Uterus (tissue), 4 donors: ENCODE data around the gene LRP11. TPM values are rescaled to one million over a fixed set of nuclear protein-coding genes. Genes with fewer than 3 reads are reported as not detected.

Source experiments
- DNase-seq, 2 donors: peaks; one replicate each; pipeline ENCODE4 v3.0.0-alpha.2; 2019 to 2020
- H3K27ac ChIP-seq, 2 donors: fragments of 200-600 bp; sonication (generic); 1 replicate in 1 of 2; 2 replicates in 1 of 2; pipeline ENCODE4 v1.5.1; 2016 to 2018
- H3K27me3 ChIP-seq, 2 donors: fragments of 200-600 bp; sonication (generic); one replicate each; pipeline ENCODE4 v1.5.1; 2018 to 2019; ENCODE audit warnings: control low read depth in 1 of 2
- H3K36me3 ChIP-seq, 2 donors: fragments of 200-600 bp; sonication (generic); one replicate each; pipeline ENCODE4 v1.5.1; 2019; ENCODE audit warnings: control low read depth in 1 of 2
- H3K4me1 ChIP-seq, 2 donors: fragments of 200-600 bp; sonication (generic); one replicate each; pipeline ENCODE4 v1.5.1; 2018 to 2019; ENCODE audit warnings: control low read depth in 1 of 2
- H3K4me3 ChIP-seq, 2 donors: fragments of 200-600 bp; sonication (generic); 1 replicate in 1 of 2; 2 replicates in 1 of 2; pipeline ENCODE4 v1.5.1; 2018 to 2019; ENCODE audit warnings: mild to moderate bottlenecking in 1 of 2
- H3K9me3 ChIP-seq, 2 donors: fragments of 200-600 bp; sonication (generic); one replicate each; pipeline ENCODE4 v1.5.1; 2019; ENCODE audit warnings: control low read depth in 1 of 2
- POLR2A ChIP-seq, 2 donors: fragments of 450-650 bp; IDR thresholded peaks; one replicate each; pipeline ENCODE4 v1.6.1; 2016; ENCODE audit warnings: antibody characterized with exemption in 2 of 2, mild to moderate bottlenecking in 1 of 2, moderate library complexity in 1 of 2
- intact Hi-C: fragments of 100-400 bp; cut with DNase I; formaldehyde crosslinking; loops from one replicate; pipeline ENCODE4 v1.15.1; 2023; ENCODE audit warnings: low total_unique reads
- total RNA-seq, 4 donors: library from RNA; depleted of rRNA in 3 of 4; stranded (reverse); fragments of >200 nt in 3 of 4; gene quantifications; one replicate each; pipeline versions ENCODE4 v1.1.0 to v1.2.4, GENCODE V29; 2014 to 2023
- TF ChIP-seq, protein P1 (sequence below), 4 experiments: fragments of 200-600 bp in 2 of 4; fragments of 450-650 bp in 2 of 4; sonication (generic) in 2 of 4; IDR thresholded peaks; one replicate each; pipeline ENCODE4 v1.5.1; 2016 to 2019; ENCODE audit warnings: antibody characterized with exemption in 4 of 4, mild to moderate bottlenecking in 2 of 4, moderate library complexity in 1 of 4
- donor health status: DM: yes; HTN: yes; CAD: no.

The LRP11 gene
- total RNA-seq, 4 donors from 2014 or later: 22.0 to 61.7 (median 29.8) TPM

DNA sequence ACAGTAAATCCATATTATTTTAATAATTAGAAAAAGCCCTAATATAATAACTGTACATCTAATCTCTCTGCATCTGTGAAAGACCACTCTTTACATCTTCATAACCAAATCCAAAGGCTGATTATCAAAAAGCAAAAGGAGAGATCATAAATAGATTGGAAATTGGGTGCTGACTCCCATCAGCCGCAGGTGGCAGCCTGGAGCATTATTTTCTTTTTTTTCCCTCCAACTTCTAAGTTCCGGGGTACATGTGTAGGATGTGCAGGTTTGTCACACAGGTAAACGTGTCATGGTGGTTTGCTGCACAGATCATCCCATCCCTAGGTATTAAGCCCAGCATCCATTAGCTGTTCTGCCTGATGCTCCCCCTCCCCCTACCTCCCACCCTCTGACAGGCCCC lies 30.5 kb downstream of the LRP11 start:
- TF ChIP-seq, protein P1, sequence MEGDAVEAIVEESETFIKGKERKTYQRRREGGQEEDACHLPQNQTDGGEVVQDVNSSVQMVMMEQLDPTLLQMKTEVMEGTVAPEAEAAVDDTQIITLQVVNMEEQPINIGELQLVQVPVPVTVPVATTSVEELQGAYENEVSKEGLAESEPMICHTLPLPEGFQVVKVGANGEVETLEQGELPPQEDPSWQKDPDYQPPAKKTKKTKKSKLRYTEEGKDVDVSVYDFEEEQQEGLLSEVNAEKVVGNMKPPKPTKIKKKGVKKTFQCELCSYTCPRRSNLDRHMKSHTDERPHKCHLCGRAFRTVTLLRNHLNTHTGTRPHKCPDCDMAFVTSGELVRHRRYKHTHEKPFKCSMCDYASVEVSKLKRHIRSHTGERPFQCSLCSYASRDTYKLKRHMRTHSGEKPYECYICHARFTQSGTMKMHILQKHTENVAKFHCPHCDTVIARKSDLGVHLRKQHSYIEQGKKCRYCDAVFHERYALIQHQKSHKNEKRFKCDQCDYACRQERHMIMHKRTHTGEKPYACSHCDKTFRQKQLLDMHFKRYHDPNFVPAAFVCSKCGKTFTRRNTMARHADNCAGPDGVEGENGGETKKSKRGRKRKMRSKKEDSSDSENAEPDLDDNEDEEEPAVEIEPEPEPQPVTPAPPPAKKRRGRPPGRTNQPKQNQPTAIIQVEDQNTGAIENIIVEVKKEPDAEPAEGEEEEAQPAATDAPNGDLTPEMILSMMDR (IDR thresholded peaks at IDR 0.05): no peak
- TF ChIP-seq POLR2A (IDR thresholded peaks at IDR 0.05): no peak
- DNase-seq: no peak
- Histone ChIP-seq H3K9me3 (no peaks in the 10 kb centered on the region), H3K27me3 (no peaks in the 10 kb centered on the region), H3K4me3 (no peak overlapping the region), H3K36me3 (no peaks in the 10 kb centered on the region), H3K27ac (no peak overlapping the region), H3K4me1 (no peaks in the 10 kb centered on the region)
- intact Hi-C loops: no loop called here

DNA sequence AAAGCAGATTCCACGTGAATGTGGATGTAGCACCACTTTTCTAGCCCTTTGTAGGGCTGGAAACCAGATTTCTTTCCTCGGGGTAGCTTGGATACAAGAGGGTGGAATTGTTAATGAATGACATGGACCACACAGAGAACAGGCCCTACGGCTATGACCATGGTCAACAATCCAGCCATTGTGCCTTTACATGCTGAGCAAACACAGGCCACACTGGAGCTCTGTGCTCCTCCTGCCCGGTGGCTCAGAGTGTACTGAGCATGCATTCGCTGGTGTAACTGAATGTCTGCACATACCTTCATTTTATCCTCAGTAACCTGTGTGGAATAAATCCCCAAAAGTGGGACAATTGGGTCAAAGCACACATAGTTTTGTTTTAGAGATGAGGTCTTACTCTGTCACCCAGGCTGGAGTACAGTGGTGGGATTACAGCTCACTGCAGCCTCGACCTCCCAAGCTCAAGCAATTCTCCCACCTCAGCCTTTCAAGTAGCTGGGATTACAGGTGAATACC lies 32.8 kb downstream of the LRP11 start:
- no peak for DNase-seq
- H3K4me3 ChIP-seq: no peak overlapping the region
- no peak for TF ChIP-seq POLR2A (IDR thresholded peaks at IDR 0.05)
- TF ChIP-seq, protein P1 (IDR thresholded peaks at IDR 0.05): no peak
- H3K27ac ChIP-seq: no peak overlapping the region
- intact Hi-C loops: no loop called here
- no peaks in the 10 kb centered on the region for H3K4me1 ChIP-seq
- no peaks in the 10 kb centered on the region for H3K36me3 ChIP-seq
- H3K9me3 ChIP-seq: no peaks in the 10 kb centered on the region
- H3K27me3 ChIP-seq: no peaks in the 10 kb centered on the region

DNA sequence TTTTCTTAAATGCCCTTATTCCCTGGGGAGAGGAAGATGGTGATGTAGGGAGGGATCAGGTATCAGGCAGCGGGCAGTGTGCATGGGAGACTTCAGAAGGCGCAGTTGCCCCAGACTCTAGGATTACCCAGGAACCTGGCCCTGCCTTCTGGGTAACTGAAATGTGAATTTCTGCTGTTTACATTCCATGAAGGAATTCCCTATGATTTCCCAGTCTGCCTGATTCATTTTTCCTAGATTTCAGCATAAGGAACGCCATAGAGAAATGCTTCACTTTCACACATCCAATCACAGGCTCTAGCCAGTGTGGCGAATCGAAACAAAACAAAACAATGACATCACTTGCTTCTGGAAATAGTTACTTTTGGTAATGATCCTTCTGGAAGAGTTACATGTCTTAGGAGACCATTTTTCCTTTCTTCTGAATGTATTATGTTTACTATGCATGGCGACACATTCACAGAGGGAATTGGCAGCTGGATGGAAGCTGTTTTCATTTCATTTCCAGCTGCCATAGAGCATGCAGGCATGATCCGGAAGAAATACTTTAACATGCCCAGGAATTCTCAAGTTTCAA lies 33.3 kb downstream of the LRP11 start:
- no peak overlapping the region for H3K27ac ChIP-seq
- no peaks in the 10 kb centered on the region for H3K36me3 ChIP-seq
- TF ChIP-seq, protein P1 (IDR thresholded peaks at IDR 0.05): no peak
- TF ChIP-seq POLR2A (IDR thresholded peaks at IDR 0.05): no peak
- H3K4me3 ChIP-seq: no peak overlapping the region
- intact Hi-C loops: no loop called here
- no peak for DNase-seq
- H3K27me3 ChIP-seq: no peaks in the 10 kb centered on the region
- H3K4me1 ChIP-seq: no peaks in the 10 kb centered on the region
- no peaks in the 10 kb centered on the region for H3K9me3 ChIP-seq

DNA sequence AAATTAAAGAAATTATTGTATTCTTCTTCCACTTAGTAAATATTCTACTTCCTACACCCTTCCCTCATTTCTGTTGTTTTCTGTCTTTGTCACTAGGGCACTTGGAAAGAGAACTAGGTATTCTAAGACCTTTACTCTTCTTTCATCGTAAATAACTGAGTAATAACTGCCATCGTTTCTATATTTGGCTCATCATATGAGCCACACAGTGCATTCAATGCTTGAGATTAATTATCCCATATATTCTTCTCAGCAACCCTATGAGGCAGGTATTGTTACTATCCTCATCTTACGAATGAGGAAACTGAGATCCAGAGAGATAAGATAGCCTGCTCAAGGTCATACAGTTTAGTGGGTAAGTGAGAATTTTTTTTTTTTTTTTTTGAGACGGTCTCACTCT lies 38.9 kb downstream of the LRP11 start:
- intact Hi-C loops: no loop called here
- no peak for DNase-seq
- Histone ChIP-seq H3K36me3 (no peaks in the 10 kb centered on the region), H3K4me1 (no peaks in the 10 kb centered on the region), H3K4me3 (no peak overlapping the region), H3K27ac (no peak overlapping the region), H3K9me3 (no peaks in the 10 kb centered on the region), H3K27me3 (no peaks in the 10 kb centered on the region)
- TF ChIP-seq POLR2A (IDR thresholded peaks at IDR 0.05): no peak
- TF ChIP-seq, protein P1 (IDR thresholded peaks at IDR 0.05): no peak

DNA sequence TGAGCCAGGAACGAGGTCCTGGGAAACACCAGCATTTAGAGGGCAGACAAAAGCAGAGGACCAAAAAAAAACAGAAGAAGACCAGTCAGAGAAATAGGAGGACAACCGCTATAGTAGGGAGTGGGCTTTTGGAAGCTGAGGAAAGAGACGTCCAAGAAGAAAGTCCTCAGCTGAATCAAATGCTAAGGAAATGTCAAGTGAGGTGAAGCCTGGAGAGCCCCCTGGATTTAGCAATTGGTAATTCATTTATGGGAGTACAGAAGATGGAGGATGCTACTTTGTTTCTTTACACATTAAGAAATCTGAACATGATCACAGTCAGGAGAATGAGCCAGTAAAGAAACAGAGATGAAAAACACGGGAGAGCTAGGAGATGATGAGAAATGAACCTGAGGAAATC lies 41.1 kb downstream of the LRP11 start:
- H3K27me3 ChIP-seq: no peaks in the 10 kb centered on the region
- no peaks in the 10 kb centered on the region for H3K36me3 ChIP-seq
- H3K9me3 ChIP-seq: no peaks in the 10 kb centered on the region
- TF ChIP-seq POLR2A (IDR thresholded peaks at IDR 0.05): no peak
- TF ChIP-seq, protein P1 (IDR thresholded peaks at IDR 0.05): no peak
- no peak overlapping the region for H3K27ac ChIP-seq
- no peak for DNase-seq
- H3K4me1 ChIP-seq: no peaks in the 10 kb centered on the region
- no peak overlapping the region for H3K4me3 ChIP-seq
- intact Hi-C loops: no loop called here
